ENCODE measurements around the gene ZNF518A. TPM values are rescaled to one million over a fixed set of nuclear protein-coding genes. Genes with fewer than 3 reads are reported as not detected.

The ZNF518A gene
- 26.3 TPM for polyA plus RNA-seq (2013, experiment 1 of 4)
- polyA plus RNA-seq (2013, experiment 2 of 4), result 32.1 TPM
- polyA plus RNA-seq (2013, experiment 3 of 4), result 28.1 TPM
- 32.8 TPM for polyA plus RNA-seq (2013, experiment 4 of 4)

GRCh38 chr10:96129387-96130325 is at the start of gene ZNF518A:
ZNF518A (plus strand) TSS chr10:96130297; CDS start chr10:96156323, 26,026 bp downstream.
- Histone ChIP-seq H3K4me3 (ENCODE audit: insufficient read depth, low read depth, low read length) (peak within 1 kb of the TSS; percentile 82), H3K27ac (ENCODE audit: insufficient read depth, low read depth, low read length, poor library complexity, severe bottlenecking) (peak within 1 kb of the TSS; percentile 97), H3K36me3 (ENCODE audit: control insufficient read depth, insufficient read depth, low read length) (peaks cover 8% of the 10 kb centered on the region), H3K4me1 (ENCODE audit: control insufficient read depth, insufficient read depth, low read length) (peaks cover 8% of the 10 kb centered on the region), H3K27me3 (ENCODE audit: control insufficient read depth, insufficient read depth, low read length, poor library complexity, severe bottlenecking) (peaks cover 3% of the 10 kb centered on the region), H3K9me3 (ENCODE audit: control insufficient read depth, low read length) (no peaks in the 10 kb centered on the region)
- WGBS, 2 experiments, result 9 to 10% methylated on average over 47 to 48 of the region's 48 CpGs

- Histone ChIP-seq H3K4me3 (ENCODE audit: insufficient read depth, low read depth, low read length) (no peak overlapping the region), H3K4me1 (ENCODE audit: control insufficient read depth, insufficient read depth, low read length) (no peaks in the 10 kb centered on the region), H3K27ac (ENCODE audit: insufficient read depth, low read depth, low read length, poor library complexity, severe bottlenecking) (no peak overlapping the region), H3K27me3 (ENCODE audit: control insufficient read depth, insufficient read depth, low read length, poor library complexity, severe bottlenecking) (no peaks in the 10 kb centered on the region), H3K36me3 (ENCODE audit: control insufficient read depth, insufficient read depth, low read length) (no peaks in the 10 kb centered on the region), H3K9me3 (ENCODE audit: control insufficient read depth, low read length) (no peaks in the 10 kb centered on the region)
- WGBS, 2 experiments, result 93 to 95% methylated on average over 2 of the region's 2 CpGs
Measured at GRCh38 chr10:96082153-96082552, 47.9 kb upstream of the ZNF518A start.

- Histone ChIP-seq H3K4me1 (ENCODE audit: control insufficient read depth, insufficient read depth, low read length) (no peaks in the 10 kb centered on the region), H3K9me3 (ENCODE audit: control insufficient read depth, low read length) (no peaks in the 10 kb centered on the region), H3K27me3 (ENCODE audit: control insufficient read depth, insufficient read depth, low read length, poor library complexity, severe bottlenecking) (no peaks in the 10 kb centered on the region), H3K27ac (ENCODE audit: insufficient read depth, low read depth, low read length, poor library complexity, severe bottlenecking) (no peak overlapping the region), H3K4me3 (ENCODE audit: insufficient read depth, low read depth, low read length) (no peak overlapping the region), H3K36me3 (ENCODE audit: control insufficient read depth, insufficient read depth, low read length) (no peaks in the 10 kb centered on the region)
- 97 to 100% methylated on average over 1 of the region's 1 CpG for WGBS, 2 experiments
Measured at GRCh38 chr10:96082748-96083147, 47.3 kb upstream of the ZNF518A start.

GRCh38 chr10:96089116-96089515 is 41.0 kb upstream of the ZNF518A start:
- H3K36me3 ChIP-seq (ENCODE audit: control insufficient read depth, insufficient read depth, low read length), result no peaks in the 10 kb centered on the region
- no peaks in the 10 kb centered on the region for H3K9me3 ChIP-seq (ENCODE audit: control insufficient read depth, low read length)
- H3K27ac ChIP-seq (ENCODE audit: insufficient read depth, low read depth, low read length, poor library complexity, severe bottlenecking), result no peak overlapping the region
- 90 to 93% methylated on average over 2 of the region's 2 CpGs for WGBS, 2 experiments
- no peak overlapping the region for H3K4me3 ChIP-seq (ENCODE audit: insufficient read depth, low read depth, low read length)
- H3K4me1 ChIP-seq (ENCODE audit: control insufficient read depth, insufficient read depth, low read length), result no peaks in the 10 kb centered on the region
- no peaks in the 10 kb centered on the region for H3K27me3 ChIP-seq (ENCODE audit: control insufficient read depth, insufficient read depth, low read length, poor library complexity, severe bottlenecking)

- no peaks in the 10 kb centered on the region for H3K36me3 ChIP-seq (ENCODE audit: control insufficient read depth, insufficient read depth, low read length)
- no peaks in the 10 kb centered on the region for H3K4me1 ChIP-seq (ENCODE audit: control insufficient read depth, insufficient read depth, low read length)
- H3K4me3 ChIP-seq (ENCODE audit: insufficient read depth, low read depth, low read length), result no peak overlapping the region
- H3K27ac ChIP-seq (ENCODE audit: insufficient read depth, low read depth, low read length, poor library complexity, severe bottlenecking), result no peak overlapping the region
- H3K27me3 ChIP-seq (ENCODE audit: control insufficient read depth, insufficient read depth, low read length, poor library complexity, severe bottlenecking), result no peaks in the 10 kb centered on the region
- no peaks in the 10 kb centered on the region for H3K9me3 ChIP-seq (ENCODE audit: control insufficient read depth, low read length)
- WGBS, 2 experiments, result 93 to 94% methylated on average over 45 to 47 of the region's 47 CpGs
Measured at GRCh38 chr10:96089670-96090462, 40.2 kb upstream of the ZNF518A start.

GRCh38 chr10:96090463-96090800 is 39.7 kb upstream of the ZNF518A start:
- Histone ChIP-seq H3K9me3 (ENCODE audit: control insufficient read depth, low read length) (no peaks in the 10 kb centered on the region), H3K36me3 (ENCODE audit: control insufficient read depth, insufficient read depth, low read length) (no peaks in the 10 kb centered on the region), H3K27ac (ENCODE audit: insufficient read depth, low read depth, low read length, poor library complexity, severe bottlenecking) (no peak overlapping the region), H3K4me1 (ENCODE audit: control insufficient read depth, insufficient read depth, low read length) (no peaks in the 10 kb centered on the region), H3K4me3 (ENCODE audit: insufficient read depth, low read depth, low read length) (no peak overlapping the region), H3K27me3 (ENCODE audit: control insufficient read depth, insufficient read depth, low read length, poor library complexity, severe bottlenecking) (no peaks in the 10 kb centered on the region)
- WGBS, 2 experiments, result 95 to 96% methylated on average over 9 of the region's 9 CpGs

- Histone ChIP-seq H3K4me3 (ENCODE audit: insufficient read depth, low read depth, low read length) (no peak overlapping the region), H3K27me3 (ENCODE audit: control insufficient read depth, insufficient read depth, low read length, poor library complexity, severe bottlenecking) (no peaks in the 10 kb centered on the region), H3K27ac (ENCODE audit: insufficient read depth, low read depth, low read length, poor library complexity, severe bottlenecking) (no peak overlapping the region), H3K9me3 (ENCODE audit: control insufficient read depth, low read length) (no peaks in the 10 kb centered on the region), H3K4me1 (ENCODE audit: control insufficient read depth, insufficient read depth, low read length) (no peaks in the 10 kb centered on the region), H3K36me3 (ENCODE audit: control insufficient read depth, insufficient read depth, low read length) (no peaks in the 10 kb centered on the region)
- 95 to 98% methylated on average over 8 of the region's 8 CpGs for WGBS, 2 experiments
Measured at GRCh38 chr10:96092999-96093767, 36.9 kb upstream of the ZNF518A start.

GRCh38 chr10:96093948-96094347 is 36.1 kb upstream of the ZNF518A start:
- Histone ChIP-seq H3K27me3 (ENCODE audit: control insufficient read depth, insufficient read depth, low read length, poor library complexity, severe bottlenecking) (no peaks in the 10 kb centered on the region), H3K9me3 (ENCODE audit: control insufficient read depth, low read length) (no peaks in the 10 kb centered on the region), H3K4me3 (ENCODE audit: insufficient read depth, low read depth, low read length) (no peak overlapping the region), H3K27ac (ENCODE audit: insufficient read depth, low read depth, low read length, poor library complexity, severe bottlenecking) (no peak overlapping the region), H3K4me1 (ENCODE audit: control insufficient read depth, insufficient read depth, low read length) (no peaks in the 10 kb centered on the region), H3K36me3 (ENCODE audit: control insufficient read depth, insufficient read depth, low read length) (no peaks in the 10 kb centered on the region)
- WGBS, 2 experiments, result 78 to 86% methylated on average over 2 of the region's 2 CpGs

GRCh38 chr10:96096958-96097357 is 33.1 kb upstream of the ZNF518A start:
- H3K27me3 ChIP-seq (ENCODE audit: control insufficient read depth, insufficient read depth, low read length, poor library complexity, severe bottlenecking), result no peaks in the 10 kb centered on the region
- no peaks in the 10 kb centered on the region for H3K4me1 ChIP-seq (ENCODE audit: control insufficient read depth, insufficient read depth, low read length)
- H3K36me3 ChIP-seq (ENCODE audit: control insufficient read depth, insufficient read depth, low read length), result no peaks in the 10 kb centered on the region
- no peaks in the 10 kb centered on the region for H3K9me3 ChIP-seq (ENCODE audit: control insufficient read depth, low read length)
- 92 to 100% methylated on average over 1 of the region's 1 CpG for WGBS, 2 experiments
- H3K27ac ChIP-seq (ENCODE audit: insufficient read depth, low read depth, low read length, poor library complexity, severe bottlenecking), result no peak overlapping the region
- H3K4me3 ChIP-seq (ENCODE audit: insufficient read depth, low read depth, low read length), result no peak overlapping the region

All from ectodermal cell (in vitro differentiated cells).